HepG2 (cell line): ENCODE results near the gene PHF23. TPM values are rescaled to one million over a fixed set of nuclear protein-coding genes. Genes with fewer than 3 reads are reported as not detected.
A peak's percentile ranks its signal among the peaks of the same experiment; 100 is the strongest.

Source experiments
- ATAC-seq: fragments of 200-7000 bp; cut with Tn5 transposase; 3 replicates; pipeline ENCODE4 v1.9.1; 2020; ENCODE audit warnings: mild to moderate bottlenecking, moderate library complexity
- BruUV-seq: library from RNA; stranded (reverse); fragments of 400-500 nt; replicated peaks from 2 replicates; lab custom pipeline; 2021; lab: Mats Ljungman, UMichigan
- CTCF ChIA-PET: fragments of 300-600 bp; formaldehyde crosslinking; extraction: SDS; loops from one replicate; lab custom pipeline; 2021; ENCODE audit warnings: low total read pairs, inconsistent platforms, low intra/inter-chr PET ratio; lab: Yijun Ruan, JAX
- POLR2A ChIA-PET: fragments of 350-600 bp; sonication (Branson Sonifier 250); formaldehyde crosslinking; loops from one replicate; lab custom pipeline; 2020; ENCODE audit warnings: antibody characterized with exemption, inconsistent platforms; lab: Yijun Ruan, JAX
- DNase-seq: peaks from one replicate; pipeline ENCODE4 v3.0.0-alpha.2; 2015; ENCODE audit warnings: low spot score
- FAIRE-seq: peaks from 3 replicates; lab custom pipeline; 2011; peaks lifted over from hg19 to GRCh38; lab: Jason Lieb, UNC
- H2AFZ ChIP-seq: one replicate; pipeline ENCODE4 v1.6.1; 2011; ENCODE audit warnings: low read length, inconsistent platforms
- H3K27ac ChIP-seq: fragments of 300-600 bp; 3 replicates; pipeline ENCODE4 v1.8.0; 2011; ENCODE audit warnings: mixed run types, mild to moderate bottlenecking, mixed read lengths, low read length, inconsistent platforms; ENCODE audit not compliant: insufficient read depth; ENCODE audit errors: extremely low read length
- H3K27me3 ChIP-seq, 2 experiments: fragments of 200-600 bp in 1 of 2; 2 replicates in 1 of 2; 3 replicates in 1 of 2; pipeline versions ENCODE4 v1.6.0 to v1.8.0; 2011; ENCODE audit warnings: low read length in 2 of 2, mild to moderate bottlenecking in 2 of 2, moderate library complexity in 2 of 2, inconsistent platforms in 1 of 2; ENCODE audit not compliant: insufficient read depth in 2 of 2, control insufficient read depth in 1 of 2
- H3K36me3 ChIP-seq, 2 experiments: fragments of 200-600 bp in 1 of 2; replicated peaks in 1 of 2; 2 replicates in 1 of 2; 3 replicates in 1 of 2; pipeline versions ENCODE4 v1.5.1 to v1.8.0; 2011; ENCODE audit warnings: low read length in 2 of 2, inconsistent platforms in 1 of 2; ENCODE audit not compliant: insufficient read depth in 2 of 2, control insufficient read depth in 1 of 2
- H3K4me1 ChIP-seq: 2 replicates; pipeline ENCODE4 v1.5.1; 2012; ENCODE audit warnings: low read length, inconsistent platforms; ENCODE audit not compliant: insufficient read depth
- H3K4me2 ChIP-seq: 2 replicates; pipeline ENCODE4 v1.6.0; 2011; ENCODE audit warnings: low read depth, low read length, inconsistent platforms
- H3K4me3 ChIP-seq, 3 experiments: fragments of 200-600 bp in 1 of 3; sonication (generic), shearing (Covaris generic) in 1 of 3; replicated peaks in 1 of 3; 2 replicates each; pipeline ENCODE4 v1.5.1; 2011 to 2016; ENCODE audit warnings: low read length in 3 of 3, inconsistent platforms in 2 of 3, low read depth in 2 of 3, mild to moderate bottlenecking in 2 of 3, control low read depth in 1 of 3, mixed read lengths in 1 of 3; ENCODE audit not compliant: insufficient read depth in 1 of 3
- H3K79me2 ChIP-seq: one replicate; pipeline ENCODE4 v1.6.1; 2011; ENCODE audit warnings: low read length, inconsistent platforms; ENCODE audit not compliant: insufficient read depth
- H3K9ac ChIP-seq: 2 replicates; pipeline ENCODE4 v1.6.0; 2011; ENCODE audit warnings: mild to moderate bottlenecking, low read depth, low read length, inconsistent platforms; ENCODE audit not compliant: insufficient read depth
- H3K9me3 ChIP-seq: 2 replicates; pipeline ENCODE4 v1.5.1; 2012; ENCODE audit warnings: mild to moderate bottlenecking, low read length
- H4K20me1 ChIP-seq: 2 replicates; pipeline ENCODE4 v1.6.0; 2011; ENCODE audit warnings: inconsistent platforms, mild to moderate bottlenecking, low read length, moderate library complexity; ENCODE audit not compliant: insufficient read depth
- GABPA ChIP-seq, 2 experiments: IDR thresholded peaks; 2 replicates each; pipeline ENCODE4 v1.6.1; 2011 to 2016; ENCODE audit warnings: low read depth in 2 of 2, low read length in 1 of 2, missing biosample characterization in 1 of 2, missing genetic modification characterization in 1 of 2
- HDAC1 ChIP-seq: sonication (generic); formaldehyde crosslinking; IDR thresholded peaks from 2 replicates; pipeline ENCODE4 v1.5.1; 2020; ENCODE audit warnings: mild to moderate bottlenecking, missing genetic modification reagents
- KAT7 ChIP-seq: IDR thresholded peaks from 2 replicates; pipeline ENCODE4 v1.6.1; 2018; ENCODE audit warnings: borderline replicate concordance, missing compliant biosample characterization
- MXI1 ChIP-seq: IDR thresholded peaks from 3 replicates; pipeline ENCODE4 v1.6.1; 2012; ENCODE audit warnings: low read depth, low read length, inconsistent platforms, borderline replicate concordance
- MYNN ChIP-seq: sonication (generic); formaldehyde crosslinking; IDR thresholded peaks from 2 replicates; pipeline ENCODE4 v1.4.0; 2020; ENCODE audit warnings: mild to moderate bottlenecking, low read depth, missing genetic modification reagents
- NCOA5 ChIP-seq: sonication (generic); formaldehyde crosslinking; IDR thresholded peaks from 2 replicates; pipeline ENCODE4 v1.4.0; 2020; ENCODE audit warnings: missing genetic modification reagents
- NR2C2 ChIP-seq: sonication (generic); formaldehyde crosslinking; IDR thresholded peaks from 2 replicates; pipeline ENCODE4 v1.4.0; 2020; ENCODE audit warnings: missing genetic modification reagents, mild to moderate bottlenecking, moderate library complexity, borderline replicate concordance
- PCBP1 ChIP-seq: fragments of 200-400 bp; formaldehyde crosslinking; IDR thresholded peaks from 2 replicates; pipeline ENCODE4 v1.6.1; 2017; ENCODE audit warnings: mild to moderate bottlenecking, low read depth, low read length, borderline replicate concordance
- POLR2A ChIP-seq, 2 experiments: IDR thresholded peaks; 2 replicates each; pipeline ENCODE4 v1.6.1; 2011; ENCODE audit warnings: low read depth in 2 of 2, low read length in 2 of 2, mild to moderate bottlenecking in 1 of 2, moderate library complexity in 1 of 2; ENCODE audit not compliant: insufficient read depth in 1 of 2
- PTBP1 ChIP-seq: fragments of 200-400 bp; formaldehyde crosslinking; IDR thresholded peaks from 2 replicates; pipeline ENCODE4 v1.6.1; 2018; ENCODE audit warnings: low read length, low read depth; ENCODE audit not compliant: poor library complexity, severe bottlenecking
- SRF ChIP-seq: IDR thresholded peaks from 2 replicates; pipeline ENCODE4 v1.6.1; 2011; ENCODE audit warnings: mild to moderate bottlenecking, low read depth, low read length, moderate library complexity
- TBX2 ChIP-seq: sonication (generic); formaldehyde crosslinking; IDR thresholded peaks from 2 replicates; pipeline ENCODE4 v1.5.0; 2020; ENCODE audit warnings: missing genetic modification reagents, mild to moderate bottlenecking, borderline replicate concordance
- ZNF136 ChIP-seq: sonication (generic); formaldehyde crosslinking; IDR thresholded peaks from 2 replicates; pipeline ENCODE4 v1.8.1; 2022; ENCODE audit warnings: low read depth, mild to moderate bottlenecking, moderate library complexity, missing genetic modification reagents
- ZNF143 ChIP-seq: sonication (generic); formaldehyde crosslinking; IDR thresholded peaks from 2 replicates; pipeline ENCODE4 v1.4.0; 2020; ENCODE audit warnings: missing genetic modification reagents
- ZNF343 ChIP-seq: sonication (generic); formaldehyde crosslinking; IDR thresholded peaks from 2 replicates; pipeline ENCODE4 v1.4.0; 2020; ENCODE audit warnings: mild to moderate bottlenecking, missing genetic modification reagents
- ZNF501 ChIP-seq: sonication (generic); formaldehyde crosslinking; IDR thresholded peaks from 2 replicates; pipeline ENCODE4 v1.5.1; 2020; ENCODE audit warnings: mild to moderate bottlenecking, moderate library complexity, missing genetic modification reagents
- ZSCAN20 ChIP-seq: sonication (generic); formaldehyde crosslinking; IDR thresholded peaks from 2 replicates; pipeline ENCODE4 v1.4.0; 2020; ENCODE audit warnings: missing genetic modification reagents, mild to moderate bottlenecking, borderline replicate concordance
- WGBS: methylation state at CpG from one replicate; pipeline ENCODE4 v1.1.6; 2017; ENCODE audit warnings: low lambda C conversion rate; 5-methylcytosine and 5-hydroxymethylcytosine counted together
- in situ Hi-C: cut with HindIII; loops from 2 replicates; pipeline ENCODE4 v1.10.0; 2017; ENCODE audit warnings: low pct_unique_long_range_greater_than_20kb; ENCODE audit not compliant: extremely low pct_ligation_motif_present
- intact Hi-C: fragments of 100-400 bp; cut with micrococcal nuclease; formaldehyde crosslinking; loops from one replicate; pipeline ENCODE4 v1.10.0; 2022; ENCODE audit not compliant: unreplicated experiment
- polyA plus RNA-seq, 8 experiments: library from polyadenylated mRNA; depleted of rRNA in 3 of 8; stranded (reverse) in 7 of 8; unstranded in 1 of 8; fragments of >200 nt; fragmentation: Illumina TruSeq in 4 of 8; extraction: Trizol in 4 of 8; gene quantifications; 2 replicates each; pipeline versions ENCODE4 v1.2.1 to v1.2.3, GENCODE V29; 2011 to 2016; ENCODE audit warnings: low read depth in 4 of 8, missing spikeins in 1 of 8, mixed read lengths in 1 of 8; ENCODE audit not compliant: insufficient read depth in 1 of 8
- total RNA-seq, 5 experiments: library from RNA; depleted of rRNA; stranded (reverse); fragments of >200 nt; fragmentation: Illumina TruSeq; extraction: Trizol; gene quantifications; 2 replicates each; pipeline ENCODE4 v1.2.3, GENCODE V29; 2016; ENCODE audit warnings: low read depth in 1 of 5
- TF ChIP-seq, protein P1 (sequence below): sonication (generic); formaldehyde crosslinking; IDR thresholded peaks from 2 replicates; pipeline ENCODE4 v1.8.0; 2022; ENCODE audit warnings: missing genetic modification reagents, mild to moderate bottlenecking, inconsistent platforms, borderline replicate concordance
- TF ChIP-seq, protein P2 (sequence below): IDR thresholded peaks from 2 replicates; pipeline ENCODE4 v1.6.1; 2016; ENCODE audit warnings: missing genetic modification reagents, missing compliant biosample characterization
- TF ChIP-seq, protein P3 (sequence below): sonication (generic); formaldehyde crosslinking; IDR thresholded peaks from 2 replicates; pipeline ENCODE4 v1.5.0; 2020; ENCODE audit warnings: mild to moderate bottlenecking, missing genetic modification reagents, moderate library complexity

The PHF23 gene
- total and polyA plus RNA-seq, 2 of the 13 experiments (the other 11 are each of a cell fraction or from before 2014, with no cell fraction given) = 27.6 to 33.2 TPM

- peak overlapping the region; percentile 77 for H3K4me2 ChIP-seq
- peak overlapping the region; percentile 53 for H3K27ac ChIP-seq
- no peaks in the 10 kb centered on the region for H4K20me1 ChIP-seq
- POLR2A ChIA-PET = interaction anchor here (0.8 to 2.9 kb wide), 8 partner anchors 20 to 179 kb away, joined by 3 to 35 read pairs (median 5); partner anchors contain the start of genes ASGR1, ASGR2, DVL2 and SLC16A13
- BruUV-seq = no TSS peak
- H3K27me3 ChIP-seq = peaks cover 0 to 4% of the 10 kb centered on the region in 2 experiments; a peak in 2 of 5 replicates
- no peaks in the 10 kb centered on the region for H3K79me2 ChIP-seq
- 2% methylated on average over 32 of the region's 45 CpGs for WGBS
- peaks cover 56% of the 10 kb centered on the region for H3K4me1 ChIP-seq
- ATAC-seq = peak; percentile 88
- in situ Hi-C loops = loop anchor here (5.0 kb wide), 1 partner anchor 37 kb away; the partner anchor contains the start of gene ASGR1
- no peaks in the 10 kb centered on the region for H3K9me3 ChIP-seq
- intact Hi-C loops = loop anchor here (5.0 kb wide), 1 partner anchor 37 kb away; the partner anchor contains the start of gene ASGR1
- CTCF ChIA-PET = interaction anchor here (1.9 kb wide), 1 partner anchor 169 kb away, joined by 10 read pairs; no protein-coding TSS in a partner anchor
- FAIRE-seq = peak; percentile 76
- DNase-seq = peak; percentile 95
- H3K9ac ChIP-seq = peak overlapping the region; percentile 28
- no peaks in the 10 kb centered on the region for H3K36me3 ChIP-seq
- no peak overlapping the region for H2AFZ ChIP-seq
- peak overlapping the region; percentile 29 to 68 (median 55) for H3K4me3 ChIP-seq
- TF ChIP-seq HDAC1 (CRISPR knock-in tag) = peak; percentile 18; the same call in 1 of the 2 replicates
- peak; percentile 28; the same call in 1 of the 2 replicates for TF ChIP-seq TBX2
- TF ChIP-seq KAT7 = no peak
- TF ChIP-seq ZNF343 (CRISPR knock-in tag) = 0 out of 2 replicates have a peak, but pooled peaks have one; percentile 46
- no peak for TF ChIP-seq PTBP1
- peak; percentile 57 for TF ChIP-seq ZNF501 (CRISPR knock-in tag)
- TF ChIP-seq GABPA (IDR thresholded peaks at IDR 0.05; ENCODE audit: low read depth, low read length) = no peak
- peak; percentile 55 for TF ChIP-seq GABPA (CRISPR knock-in tag; IDR thresholded peaks at IDR 0.05; ENCODE audit: low read depth)
- TF ChIP-seq MXI1 = 0 out of 3 replicates have a peak, but pooled peaks have one; percentile 2
- TF ChIP-seq, protein P1, sequence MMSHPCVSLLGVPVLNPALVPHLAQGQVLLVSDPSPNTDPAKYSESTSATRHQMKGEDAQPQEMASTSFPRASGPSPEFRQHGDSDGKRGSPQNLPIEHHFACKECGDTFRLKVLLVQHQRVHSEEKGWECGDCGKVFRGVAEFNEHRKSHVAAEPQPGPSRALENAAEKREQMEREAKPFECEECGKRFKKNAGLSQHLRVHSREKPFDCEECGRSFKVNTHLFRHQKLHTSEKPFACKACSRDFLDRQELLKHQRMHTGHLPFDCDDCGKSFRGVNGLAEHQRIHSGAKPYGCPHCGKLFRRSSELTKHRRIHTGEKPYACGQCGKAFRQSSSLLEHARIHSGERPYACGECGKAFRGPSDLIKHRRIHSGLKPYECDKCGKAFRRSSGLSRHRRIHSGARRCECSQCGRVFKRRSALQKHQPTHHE = peak; percentile 43; the same call in 1 of the 2 replicates
- TF ChIP-seq, protein P2, sequence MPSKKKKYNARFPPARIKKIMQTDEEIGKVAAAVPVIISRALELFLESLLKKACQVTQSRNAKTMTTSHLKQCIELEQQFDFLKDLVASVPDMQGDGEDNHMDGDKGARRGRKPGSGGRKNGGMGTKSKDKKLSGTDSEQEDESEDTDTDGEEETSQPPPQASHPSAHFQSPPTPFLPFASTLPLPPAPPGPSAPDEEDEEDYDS (CRISPR knock-in tag) = 0 out of 2 replicates have a peak, but pooled peaks have one; percentile 42
- TF ChIP-seq PCBP1 = 0 out of 2 replicates have a peak, but pooled peaks have one; percentile 75
- TF ChIP-seq NR2C2 (CRISPR knock-in tag) = peak; percentile 67; the same call in 1 of the 2 replicates
- TF ChIP-seq SRF = peak; percentile 59
- no peak for TF ChIP-seq NCOA5 (CRISPR knock-in tag)
- no peak for TF ChIP-seq ZSCAN20 (CRISPR knock-in tag)
- TF ChIP-seq MYNN (CRISPR knock-in tag) = no peak
- peak; percentile 99 for TF ChIP-seq ZNF143
- TF ChIP-seq ZNF136 (CRISPR knock-in tag) = 0 out of 2 replicates have a peak, but pooled peaks have one; percentile 41
- TF ChIP-seq, protein P3, sequence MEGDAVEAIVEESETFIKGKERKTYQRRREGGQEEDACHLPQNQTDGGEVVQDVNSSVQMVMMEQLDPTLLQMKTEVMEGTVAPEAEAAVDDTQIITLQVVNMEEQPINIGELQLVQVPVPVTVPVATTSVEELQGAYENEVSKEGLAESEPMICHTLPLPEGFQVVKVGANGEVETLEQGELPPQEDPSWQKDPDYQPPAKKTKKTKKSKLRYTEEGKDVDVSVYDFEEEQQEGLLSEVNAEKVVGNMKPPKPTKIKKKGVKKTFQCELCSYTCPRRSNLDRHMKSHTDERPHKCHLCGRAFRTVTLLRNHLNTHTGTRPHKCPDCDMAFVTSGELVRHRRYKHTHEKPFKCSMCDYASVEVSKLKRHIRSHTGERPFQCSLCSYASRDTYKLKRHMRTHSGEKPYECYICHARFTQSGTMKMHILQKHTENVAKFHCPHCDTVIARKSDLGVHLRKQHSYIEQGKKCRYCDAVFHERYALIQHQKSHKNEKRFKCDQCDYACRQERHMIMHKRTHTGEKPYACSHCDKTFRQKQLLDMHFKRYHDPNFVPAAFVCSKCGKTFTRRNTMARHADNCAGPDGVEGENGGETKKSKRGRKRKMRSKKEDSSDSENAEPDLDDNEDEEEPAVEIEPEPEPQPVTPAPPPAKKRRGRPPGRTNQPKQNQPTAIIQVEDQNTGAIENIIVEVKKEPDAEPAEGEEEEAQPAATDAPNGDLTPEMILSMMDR (CRISPR knock-in tag) = peak; percentile 79
- TF ChIP-seq POLR2A (IDR thresholded peaks at IDR 0.05; ENCODE audit: insufficient read depth in 1 of 2, low read depth in 2 of 2, low read length in 2 of 2) = no peak
Observed at GRCh38 chr17:7214300-7215135, 24.7 kb downstream of the PHF23 start.
